GM23338 (cell line): ENCODE results near the gene ADGRB2. TPM values are rescaled to one million over a fixed set of nuclear protein-coding genes. Genes with fewer than 3 reads are reported as not detected.

Experiments
- ATAC-seq: fragments of 200-7000 bp; cut with Tn5 transposase; 3 replicates; pipeline ENCODE4 v1.9.1; 2020
- DNase-seq: peaks from one replicate; pipeline ENCODE4 v3.0.0-alpha.2; 2015; ENCODE audit warnings: low spot score
- H2AFZ ChIP-seq: fragments of 200-600 bp; sonication (generic); 2 replicates; pipeline ENCODE4 v1.8.0; 2016; ENCODE audit warnings: antibody characterized with exemption, mild to moderate bottlenecking, moderate library complexity
- H3F3A ChIP-seq: fragments of 200-600 bp; sonication (generic); replicated peaks from 2 replicates; pipeline ENCODE4 v1.8.0; 2017; ENCODE audit warnings: antibody characterized with exemption, mixed run types, low read depth
- H3K27ac ChIP-seq: fragments of 200-600 bp; sonication (generic); 2 replicates; pipeline ENCODE4 v1.6.1; 2016; ENCODE audit warnings: low read depth
- H3K27me3 ChIP-seq: fragments of 200-600 bp; sonication (generic); 2 replicates; pipeline ENCODE4 v1.8.0; 2016; ENCODE audit warnings: mild to moderate bottlenecking, mixed run types, moderate library complexity; ENCODE audit not compliant: insufficient read depth
- H3K36me3 ChIP-seq: fragments of 200-600 bp; sonication (generic); 2 replicates; pipeline ENCODE4 v1.8.0; 2016; ENCODE audit warnings: mild to moderate bottlenecking; ENCODE audit not compliant: insufficient read depth
- H3K4me1 ChIP-seq: fragments of 200-600 bp; sonication (generic); 2 replicates; pipeline ENCODE4 v1.8.0; 2016; ENCODE audit warnings: mild to moderate bottlenecking, moderate library complexity; ENCODE audit not compliant: insufficient read depth
- H3K4me2 ChIP-seq: fragments of 200-600 bp; sonication (generic); 2 replicates; pipeline ENCODE4 v1.7.1; 2017; ENCODE audit warnings: mixed run types
- H3K4me3 ChIP-seq: fragments of 200-600 bp; sonication (generic); 2 replicates; pipeline ENCODE4 v1.6.1; 2016; ENCODE audit warnings: mixed run types
- H3K79me2 ChIP-seq: fragments of 200-600 bp; sonication (generic); replicated peaks from 2 replicates; pipeline ENCODE4 v1.8.0; 2017; ENCODE audit warnings: mild to moderate bottlenecking; ENCODE audit not compliant: insufficient read depth
- H3K9me2 ChIP-seq: fragments of 200-600 bp; sonication (generic); 2 replicates; pipeline ENCODE4 v1.8.0; 2017; ENCODE audit not compliant: insufficient read depth
- H4K20me1 ChIP-seq: fragments of 200-600 bp; sonication (generic); replicated peaks from 2 replicates; pipeline ENCODE4 v1.8.0; 2017; ENCODE audit warnings: mild to moderate bottlenecking; ENCODE audit not compliant: insufficient read depth
- H3K27ac Mint-ChIP-seq: 2 replicates; pipeline ENCODE4 v1.8.0; 2020; ENCODE audit warnings: inconsistent platforms, mild to moderate bottlenecking, moderate library complexity, mixed read lengths
- H3K27me3 Mint-ChIP-seq: 3 replicates; pipeline ENCODE4 v1.8.0; 2022; ENCODE audit warnings: low read depth, mild to moderate bottlenecking, moderate library complexity, mixed read lengths, inconsistent platforms; ENCODE audit not compliant: insufficient read depth, poor library complexity
- H3K36me3 Mint-ChIP-seq: 3 replicates; pipeline ENCODE4 v1.8.0; 2021; ENCODE audit warnings: low read depth, mild to moderate bottlenecking, inconsistent platforms, moderate library complexity, mixed read lengths
- H3K4me1 Mint-ChIP-seq: 3 replicates; pipeline ENCODE4 v1.8.0; 2020; ENCODE audit warnings: mild to moderate bottlenecking, inconsistent platforms, mixed read lengths
- H3K4me3 Mint-ChIP-seq: 3 replicates; pipeline ENCODE4 v1.8.0; 2021; ENCODE audit warnings: moderate library complexity, mild to moderate bottlenecking, inconsistent platforms, mixed read lengths
- H3K9me3 Mint-ChIP-seq: 3 replicates; pipeline ENCODE4 v1.8.0; 2020; ENCODE audit warnings: moderate library complexity, mild to moderate bottlenecking, inconsistent platforms, mixed read lengths
- CTCF ChIP-seq, 2 experiments: fragments of 200-600 bp in 1 of 2; sonication (generic) in 1 of 2; conservative IDR thresholded peaks; 2 replicates each; pipeline versions ENCODE4 v1.5.1 to v1.6.1; 2016 to 2017; ENCODE audit warnings: antibody characterized with exemption in 2 of 2, low read depth in 2 of 2, mild to moderate bottlenecking in 2 of 2, moderate library complexity in 1 of 2
- ETS1 ChIP-seq: IDR thresholded peaks from 2 replicates; pipeline ENCODE4 v1.6.1; 2016; ENCODE audit warnings: antibody characterized with exemption
- EZH2 ChIP-seq: fragments of 200-600 bp; sonication (generic); IDR thresholded peaks from one replicate; pipeline ENCODE4 v1.8.0; 2017; ENCODE audit warnings: antibody characterized with exemption, mild to moderate bottlenecking, low read depth; ENCODE audit not compliant: unreplicated experiment
- EZH2phosphoT487 ChIP-seq: fragments of 200-600 bp; sonication (generic); IDR thresholded peaks from one replicate; pipeline ENCODE4 v1.8.1; 2018; ENCODE audit warnings: antibody characterized with exemption; ENCODE audit not compliant: unreplicated experiment
- JUNB ChIP-seq: IDR thresholded peaks from one replicate; pipeline ENCODE4 v1.6.1; 2016; ENCODE audit warnings: antibody characterized with exemption; ENCODE audit not compliant: unreplicated experiment
- POLR2AphosphoS5 ChIP-seq: IDR thresholded peaks from 2 replicates; pipeline ENCODE4 v1.6.1; 2016; ENCODE audit warnings: antibody characterized with exemption, low read depth
- REST ChIP-seq: IDR thresholded peaks from one replicate; pipeline ENCODE4 v1.6.1; 2018; ENCODE audit warnings: antibody characterized with exemption; ENCODE audit not compliant: unreplicated experiment
- STAT1 ChIP-seq: IDR thresholded peaks from one replicate; pipeline ENCODE4 v1.6.1; 2016; ENCODE audit warnings: antibody characterized with exemption; ENCODE audit not compliant: unreplicated experiment
- ZNF114 ChIP-seq: fragments of 250-450 bp; sonication (Bioruptor Pico); IDR thresholded peaks from 2 replicates; pipeline ENCODE4 v1.5.0; 2020; ENCODE audit warnings: mild to moderate bottlenecking, moderate library complexity
- ZNF331 ChIP-seq: fragments of 250-450 bp; sonication (Bioruptor Pico); IDR thresholded peaks from 2 replicates; pipeline ENCODE4 v1.5.0; 2020; ENCODE audit warnings: low read depth, mild to moderate bottlenecking, moderate library complexity
- ZNF462 ChIP-seq: fragments of 250-450 bp; sonication (Bioruptor Pico); IDR thresholded peaks from 2 replicates; pipeline ENCODE4 v1.5.0; 2020; ENCODE audit warnings: mild to moderate bottlenecking, moderate library complexity
- polyA plus RNA-seq: library from polyadenylated mRNA; unstranded; fragments of >200 nt; fragmentation: Nextera tagmentation; extraction: Ambion mirVana; gene quantifications from 2 replicates; pipeline ENCODE4 v1.2.1, GENCODE V29; 2016
- total RNA-seq: library from RNA; depleted of rRNA; stranded (reverse); fragments of >200 nt; shearing (Covaris generic); gene quantifications from 2 replicates; pipeline ENCODE4 v1.2.3, GENCODE V29; 2014

The ADGRB2 gene
- total and polyA plus RNA-seq, 2 experiments from 2014 or later: 8.0 to 27.8 TPM

- Histone ChIP-seq H3K27me3 (no peaks in the 10 kb centered on the region), H3K79me2 (no peaks in the 10 kb centered on the region), H3K4me2 (no peak overlapping the region), H3K4me3 (no peak overlapping the region), H3F3A (no peaks in the 10 kb centered on the region), H3K4me1 (no peaks in the 10 kb centered on the region), H4K20me1 (no peaks in the 10 kb centered on the region), H2AFZ (no peak overlapping the region), H3K36me3 (no peaks in the 10 kb centered on the region), H3K9me2 (no peaks in the 10 kb centered on the region), H3K27ac (no peak overlapping the region)
- TF ChIP-seq ZNF114 (no peak), ZNF331 (CRISPR knock-in tag) (no peak), REST (no peak), EZH2phosphoT487 (no peak), EZH2 (no peak), JUNB (no peak), CTCF (conservative IDR thresholded peaks at IDR 0.05; ENCODE audit: low read depth in 2 of 2) (no peak), POLR2AphosphoS5 (no peak), ZNF462 (CRISPR knock-in tag) (no peak), STAT1 (no peak), ETS1 (no peak)
- Mint-ChIP-seq H3K27ac (no peak overlapping the region), H3K4me3 (no peak overlapping the region), H3K9me3 (no peaks in the 10 kb centered on the region; the same call in 2 of the 3 replicates), H3K36me3 (no peaks in the 10 kb centered on the region), H3K4me1 (peaks cover 26% of the 10 kb centered on the region), H3K27me3 (peaks cover 12% of the 10 kb centered on the region)
- DNase-seq (no peak), ATAC-seq (no peak)
Observed at GRCh38 chr1:31689854-31690253, 74.3 kb downstream of the ADGRB2 start.
